Activated naive CD4-positive, alpha-beta T cell treated with Interleukin-2 at 50 U/mL for 16 hours (primary cell): Measurements from ENCODE around the gene ADIPOR2.
"Not testable (repeated sequence)": the region's sequence is repeated elsewhere in the genome, so short reads cannot be mapped to it uniquely, and the experiment has no call there.

ENCODE experiments used
- DNase-seq: peaks from one replicate; pipeline ENCODE4 v3.0.0-alpha.2; 2020

ADIPOR2 gene

GRCh38 chr12:1666215-1666614 lies 24.7 kb upstream of the ADIPOR2 start:
- DNase-seq: no peak

- DNase-seq: no peak
Observed at GRCh38 chr12:1666685-1667162, 24.1 kb upstream of the ADIPOR2 start.

DNA sequence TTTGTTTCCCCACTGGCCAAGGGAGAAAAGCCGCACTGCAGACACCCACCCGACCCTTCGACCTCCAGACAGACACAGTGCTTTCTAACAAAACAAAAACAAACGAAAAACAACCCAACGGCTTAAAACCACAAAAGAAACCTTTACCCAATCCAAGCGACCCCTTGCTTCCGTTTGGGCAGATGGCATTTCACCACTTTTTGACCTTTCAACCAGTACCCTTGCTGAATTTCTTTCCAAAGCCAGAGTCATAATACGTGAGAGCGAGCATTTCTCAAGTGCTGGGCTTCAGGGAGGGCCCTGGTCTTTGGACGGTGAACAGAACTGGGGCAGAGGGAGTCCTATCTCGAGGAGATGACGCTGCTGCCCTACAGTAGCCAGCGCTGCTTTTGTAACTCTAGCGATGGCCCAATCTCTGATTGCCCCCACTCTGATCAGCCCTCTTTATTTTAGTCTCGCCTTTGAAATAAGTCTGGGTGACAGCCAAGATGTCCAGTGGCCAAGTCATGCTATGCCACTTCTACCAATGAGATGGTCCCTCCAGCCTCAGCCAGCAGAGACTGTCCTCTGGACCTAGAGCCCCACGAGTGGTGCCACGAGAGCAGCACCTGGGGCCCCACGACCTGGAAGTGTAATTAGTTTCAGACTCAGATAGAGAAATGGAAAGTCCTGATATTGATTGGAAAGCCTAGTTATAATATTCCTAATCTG lies 21.9 kb upstream of the ADIPOR2 start:
- DNase-seq: no peak

DNA sequence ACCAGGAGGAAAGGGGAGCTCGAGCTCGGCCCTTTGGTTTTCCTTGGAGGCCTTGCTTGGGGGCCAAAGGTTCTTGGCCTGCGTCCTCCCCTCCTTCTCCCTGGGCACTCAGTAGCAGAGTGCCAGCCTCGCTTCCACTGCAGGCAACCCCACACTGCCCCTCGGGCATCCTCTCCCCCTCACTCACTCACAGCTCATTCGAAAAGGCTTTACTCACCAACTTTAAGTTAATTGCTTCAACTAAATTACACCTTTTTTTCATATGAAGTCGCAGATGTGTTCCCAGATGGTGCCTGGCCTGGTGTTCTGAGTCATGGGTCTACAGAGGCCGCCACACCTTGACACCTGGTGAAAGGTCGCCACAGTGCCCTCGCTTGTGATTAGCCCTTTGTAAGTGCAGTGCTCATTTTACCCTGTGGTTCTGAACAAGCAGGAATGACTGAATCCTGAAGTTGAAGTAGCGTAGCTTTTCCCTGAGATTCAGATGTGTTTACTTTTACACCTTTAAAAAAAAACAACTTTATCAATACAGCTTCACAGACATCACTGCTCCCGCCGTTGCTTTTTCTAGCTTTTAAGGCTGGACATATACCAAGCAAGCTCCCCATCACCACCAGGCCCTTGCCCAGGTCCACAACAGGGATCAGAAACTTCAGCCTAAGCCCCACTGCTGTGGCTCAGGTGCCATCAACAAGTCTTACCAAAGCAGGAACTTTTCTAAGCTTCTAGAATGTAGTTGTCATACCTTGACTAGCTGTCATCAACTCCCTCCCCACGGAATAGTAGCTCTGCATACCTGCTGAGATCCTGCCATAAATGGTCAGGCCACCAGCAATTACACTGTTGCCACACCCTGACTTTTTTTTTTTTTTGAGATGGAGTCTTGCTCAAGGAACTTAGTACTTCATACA lies 20.3 kb upstream of the ADIPOR2 start:
- no peak for DNase-seq

GRCh38 chr12:1676043-1676442 lies 14.8 kb upstream of the ADIPOR2 start:
- DNase-seq: no peak

DNA sequence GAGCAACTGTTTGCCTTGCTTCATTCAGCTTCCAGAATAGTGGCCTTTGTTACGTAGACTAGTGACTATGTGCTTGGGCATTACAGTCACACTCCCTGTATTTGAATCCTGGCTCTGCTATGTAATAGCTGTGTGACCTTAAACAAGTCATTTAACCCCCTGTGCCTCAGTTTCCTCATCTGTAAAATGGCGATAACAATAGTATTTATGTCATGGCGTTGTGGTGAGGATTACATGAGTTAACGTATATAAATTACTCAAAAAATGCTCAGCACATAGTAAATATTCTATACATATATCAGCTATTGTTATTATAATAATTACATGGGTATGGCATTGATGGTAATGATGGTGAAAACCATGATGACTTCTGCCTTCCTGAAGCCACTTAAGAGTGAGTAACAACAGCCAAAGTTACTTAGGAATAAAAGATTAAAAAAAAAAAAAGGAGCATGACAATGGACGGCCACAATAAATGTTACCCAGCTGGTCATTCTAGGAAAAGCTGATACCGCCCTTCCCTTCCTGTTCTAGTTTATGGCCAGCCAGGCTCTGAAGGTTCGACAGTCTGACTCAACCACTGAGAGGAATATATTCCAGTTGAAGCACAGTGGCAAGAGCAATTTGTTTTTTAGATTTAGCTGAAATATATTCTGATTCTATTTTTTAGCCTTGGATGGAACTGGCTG lies 9.9 kb upstream of the ADIPOR2 start:
- no peak for DNase-seq

GRCh38 chr12:1681493-1681807 lies 9.4 kb upstream of the ADIPOR2 start:
- DNase-seq: no peak

GRCh38 chr12:1688086-1688710 lies 2.7 kb upstream of the ADIPOR2 start:
- DNase-seq: no peak

- DNase-seq: peak; percentile 30
Observed at GRCh38 chr12:1691123-1692007, 495 bp downstream of the ADIPOR2 start.

- DNase-seq: no peak
Observed at GRCh38 chr12:1692226-1692625, 1.4 kb downstream of the ADIPOR2 start.

DNA sequence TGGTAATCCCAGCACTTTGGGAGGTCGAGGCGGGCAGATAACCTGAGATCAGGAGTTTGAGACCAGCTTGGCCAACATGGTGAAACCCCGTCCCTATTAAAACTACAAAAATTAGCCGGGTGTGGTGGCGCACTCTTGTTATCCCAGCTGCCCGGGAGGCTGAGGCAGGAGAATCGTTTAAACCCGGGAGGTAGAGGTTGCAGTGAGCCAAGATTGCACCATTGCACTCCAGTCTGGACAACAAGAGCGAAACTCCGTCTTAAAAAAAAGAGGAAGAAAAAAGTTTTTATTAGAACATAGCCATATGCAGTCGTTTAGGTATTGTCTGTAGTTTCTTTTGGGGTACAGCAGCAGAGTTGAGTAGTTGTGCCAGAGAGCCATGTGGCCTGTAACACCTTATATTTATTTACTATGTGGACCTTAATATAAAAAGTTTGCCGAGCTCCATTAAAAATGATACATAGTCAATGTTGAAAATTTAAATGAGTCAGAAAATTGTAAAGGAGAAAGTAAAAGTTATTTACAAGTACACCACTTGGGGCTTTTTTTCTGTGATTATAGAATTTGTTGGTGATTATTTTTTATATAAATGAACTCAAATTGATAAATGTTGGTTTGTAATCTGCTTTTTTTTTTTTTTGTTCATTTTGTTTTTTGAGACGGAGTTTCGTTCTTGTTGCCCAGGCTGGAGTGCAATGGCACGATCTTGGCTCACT lies 2.2 kb downstream of the ADIPOR2 start:
- no peak for DNase-seq

GRCh38 chr12:1695097-1695496 lies 4.2 kb downstream of the ADIPOR2 start:
- not testable (repeated sequence) for DNase-seq

- DNase-seq: no peak
Observed at GRCh38 chr12:1695886-1696670, 5.2 kb downstream of the ADIPOR2 start.

DNA sequence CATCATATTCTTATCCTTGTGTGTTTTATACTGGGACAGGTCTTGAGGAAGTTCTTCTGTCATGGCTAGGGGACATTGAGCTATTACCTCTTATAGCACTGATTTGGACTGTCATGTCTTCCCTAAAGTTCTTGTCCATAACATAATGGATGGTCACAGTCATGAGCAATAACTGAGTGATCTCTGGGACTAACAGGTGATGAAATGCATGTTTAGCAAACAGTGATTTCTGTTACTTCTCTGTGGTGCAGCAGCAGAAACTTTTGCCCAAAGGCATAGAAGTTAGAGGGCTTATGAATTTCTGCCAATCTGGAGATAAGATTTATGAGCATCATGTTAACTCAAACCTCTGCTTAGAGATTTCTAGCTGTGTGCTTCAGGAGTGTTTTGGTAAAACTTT lies 5.9 kb downstream of the ADIPOR2 start:
- no peak for DNase-seq

DNA sequence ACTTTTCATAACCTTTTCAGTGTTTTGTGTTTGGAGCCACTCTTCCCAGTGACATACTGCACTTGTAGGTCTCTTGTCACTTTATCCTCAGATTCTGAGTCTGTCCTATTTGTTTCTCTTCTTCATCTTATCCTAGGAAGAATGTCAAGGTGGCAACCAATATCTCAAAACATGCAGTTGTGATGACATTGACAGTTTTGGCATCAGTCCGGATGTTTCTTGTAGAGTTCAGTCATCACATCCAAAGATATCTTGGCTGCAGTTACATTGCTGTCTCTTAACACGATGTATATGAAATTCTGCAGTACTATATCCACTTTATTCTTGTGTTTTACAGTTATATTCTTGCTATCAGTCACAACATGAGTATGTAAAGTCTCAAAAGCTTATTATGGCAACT lies 6.4 kb downstream of the ADIPOR2 start:
- DNase-seq: no peak

- no peak for DNase-seq
Observed at GRCh38 chr12:1698720-1699119, 7.8 kb downstream of the ADIPOR2 start.

DNA sequence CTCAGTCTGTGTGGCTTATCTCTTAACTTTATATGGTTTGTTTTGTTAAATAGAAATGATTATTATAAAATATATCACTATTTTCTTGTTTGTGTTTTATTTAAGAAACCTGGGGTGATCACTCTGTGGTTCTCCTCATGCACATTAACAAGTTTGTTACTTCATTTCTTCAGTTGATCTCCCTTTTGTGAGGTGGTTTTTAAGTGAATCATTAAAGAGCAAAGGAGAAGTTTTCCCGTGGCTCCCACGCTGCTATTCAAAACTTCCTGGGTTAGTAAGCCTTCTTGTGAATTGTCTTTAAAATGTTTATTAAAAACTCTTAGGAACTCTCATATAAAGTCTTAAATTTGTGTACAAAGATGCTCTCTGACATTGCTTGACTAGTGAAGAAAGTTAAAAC lies 11.8 kb downstream of the ADIPOR2 start:
- DNase-seq: no peak

GRCh38 chr12:1703771-1704722 lies 13.2 kb downstream of the ADIPOR2 start:
- DNase-seq: no peak
